Activated CD8-positive, alpha-beta memory T cell treated with anti-CD3 and anti-CD28 coated beads for 36 hours (primary cell): ENCODE data around the gene ANKDD1A. TPM values are rescaled to one million over a fixed set of nuclear protein-coding genes. Genes with fewer than 3 reads are reported as not detected.

Experiments
- CTCF ChIA-PET: fragments of 350-600 bp; sonication (Branson Sonifier 250); formaldehyde crosslinking; loops from one replicate; lab custom pipeline; 2021; ENCODE audit warnings: antibody characterized with exemption; lab: Charles Lee
- POLR2A ChIA-PET: fragments of 350-600 bp; sonication (Branson Sonifier 250); formaldehyde crosslinking; loops from one replicate; lab custom pipeline; 2021; ENCODE audit warnings: antibody characterized with exemption; lab: Charles Lee
- total RNA-seq, 2 experiments: library from RNA; stranded (reverse); gene quantifications; one replicate each; pipeline ENCODE4 v1.2.3, GENCODE V29; 2021

Gene ANKDD1A
- 1 to 10 TPM; 2.2 to 2.3 TPM for total RNA-seq

DNA sequence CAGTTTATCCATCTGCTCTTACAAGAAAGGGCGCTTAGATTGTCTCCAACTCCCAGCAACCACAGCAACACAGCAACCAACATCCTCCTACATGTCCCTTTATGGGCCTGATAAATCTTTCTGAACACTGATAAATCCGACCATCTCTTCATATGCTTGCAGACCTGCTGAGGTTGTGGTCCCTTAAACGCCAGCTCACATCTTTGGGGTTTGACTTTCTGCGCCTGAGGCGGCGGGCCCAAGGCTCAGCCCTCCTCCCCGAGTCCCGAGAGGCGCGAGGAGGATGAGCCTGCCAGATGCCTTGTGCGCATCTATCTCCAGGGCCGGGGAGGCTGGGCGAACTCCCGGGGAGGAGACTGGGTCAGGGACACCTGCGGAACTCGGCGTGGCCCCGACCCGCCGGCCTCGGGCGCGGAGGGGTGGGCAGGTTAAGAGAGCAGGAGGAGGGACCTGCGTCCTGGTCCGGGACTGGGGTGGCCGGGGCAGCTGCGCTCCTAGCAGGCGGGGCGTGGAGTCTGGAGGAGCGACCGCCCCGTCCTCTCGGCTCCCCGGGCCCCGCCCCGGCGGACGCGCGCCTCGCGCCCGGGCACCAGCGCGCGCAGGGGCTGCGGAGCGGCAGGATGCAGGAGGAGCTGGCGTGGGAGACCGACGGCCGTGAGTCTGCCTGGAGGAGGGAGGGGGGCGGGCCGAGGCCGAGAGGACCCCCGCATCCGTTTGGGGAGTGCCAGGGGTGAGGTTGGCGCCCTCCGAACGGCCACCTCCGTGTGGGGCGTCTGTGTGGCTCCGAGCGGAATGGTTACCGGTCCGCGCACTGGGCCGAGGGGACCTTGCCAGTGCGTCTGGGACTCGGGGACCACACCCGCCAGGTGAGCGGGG lies at the start of gene ANKDD1A:
Gene ANKDD1A (plus strand): TSS at position 592 of the 876 bp plus-strand sequence. CDS start 29 bp downstream, at position 621.
- ChIA-PET CTCF (interaction anchor here (0.6 to 1.6 kb wide), 3 partner anchors 18 to 183 kb away, joined by 3 to 4 read pairs (median 3); no protein-coding TSS in a partner anchor), POLR2A (interaction anchor here (1.0 to 1.4 kb wide), 2 partner anchors 17 to 225 kb away, joined by 4 to 7 read pairs; no protein-coding TSS in a partner anchor)

DNA sequence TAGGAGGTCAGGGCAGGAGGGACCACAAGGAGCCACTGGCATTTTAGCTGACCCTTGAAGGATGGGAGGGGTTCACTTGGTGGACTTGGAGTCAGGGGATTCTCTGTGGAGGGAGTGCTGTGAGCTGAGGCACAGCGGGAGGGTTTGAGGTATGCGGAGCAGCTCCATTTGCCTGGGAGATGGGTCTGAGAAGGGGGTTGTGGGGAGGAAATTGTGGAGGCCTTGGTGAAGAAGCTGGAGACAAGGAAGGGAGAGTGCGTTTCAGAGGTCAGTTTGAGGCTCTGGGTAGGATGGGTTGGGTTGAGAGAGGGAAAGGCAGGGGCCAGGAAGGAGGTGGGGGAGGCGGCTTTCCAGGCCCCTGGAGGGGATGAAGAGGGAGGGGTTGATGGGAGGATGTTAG lies 49.7 kb upstream of the ANKDD1A start:
- POLR2A ChIA-PET = no interaction called here

DNA sequence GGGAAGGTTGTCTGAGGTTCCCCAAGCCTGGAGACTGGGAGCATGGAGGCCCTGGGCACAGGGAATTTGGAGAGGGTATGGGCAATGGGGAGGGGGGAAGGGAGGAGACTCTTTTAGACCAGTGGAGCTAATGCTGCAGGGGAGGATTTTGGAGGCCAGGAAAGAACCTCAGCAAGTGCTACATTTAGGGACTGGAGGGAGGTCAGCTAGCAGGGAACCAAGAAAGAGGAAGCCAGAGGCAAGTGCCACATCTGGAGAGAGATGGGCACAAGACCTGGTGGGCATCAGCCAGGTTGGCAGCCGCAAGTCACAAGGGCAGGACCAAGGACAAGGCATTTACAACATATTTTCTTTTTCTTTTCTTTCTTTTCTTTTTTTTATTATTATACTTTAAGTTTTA lies 49.3 kb upstream of the ANKDD1A start:
- POLR2A ChIA-PET = no interaction called here
- CTCF ChIA-PET = no interaction called here

More for the DNA sequence above, 49.7 kb upstream of the ANKDD1A start:
- CTCF ChIA-PET = no interaction called here

DNA sequence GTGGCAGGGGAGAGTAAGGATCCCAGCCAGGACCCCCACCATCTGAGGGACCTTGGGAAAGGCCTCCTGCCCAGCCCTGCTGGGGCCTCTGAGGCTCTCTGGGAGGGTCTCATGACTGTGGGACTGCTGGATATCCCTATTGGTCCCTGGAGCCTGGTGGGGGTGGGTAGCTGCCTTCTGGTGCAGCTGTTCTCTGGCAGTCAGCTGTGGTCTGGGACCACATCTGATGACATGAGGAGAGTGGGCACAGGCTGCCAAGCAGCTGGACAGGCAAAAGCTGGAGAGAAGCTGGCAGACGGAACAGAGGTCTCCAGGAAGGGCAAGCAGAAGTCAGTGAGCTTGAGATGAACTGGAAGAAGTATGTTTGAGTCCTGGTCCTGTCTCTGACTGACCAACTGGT lies 47.6 kb upstream of the ANKDD1A start:
- CTCF ChIA-PET = no interaction called here
- POLR2A ChIA-PET = no interaction called here

DNA sequence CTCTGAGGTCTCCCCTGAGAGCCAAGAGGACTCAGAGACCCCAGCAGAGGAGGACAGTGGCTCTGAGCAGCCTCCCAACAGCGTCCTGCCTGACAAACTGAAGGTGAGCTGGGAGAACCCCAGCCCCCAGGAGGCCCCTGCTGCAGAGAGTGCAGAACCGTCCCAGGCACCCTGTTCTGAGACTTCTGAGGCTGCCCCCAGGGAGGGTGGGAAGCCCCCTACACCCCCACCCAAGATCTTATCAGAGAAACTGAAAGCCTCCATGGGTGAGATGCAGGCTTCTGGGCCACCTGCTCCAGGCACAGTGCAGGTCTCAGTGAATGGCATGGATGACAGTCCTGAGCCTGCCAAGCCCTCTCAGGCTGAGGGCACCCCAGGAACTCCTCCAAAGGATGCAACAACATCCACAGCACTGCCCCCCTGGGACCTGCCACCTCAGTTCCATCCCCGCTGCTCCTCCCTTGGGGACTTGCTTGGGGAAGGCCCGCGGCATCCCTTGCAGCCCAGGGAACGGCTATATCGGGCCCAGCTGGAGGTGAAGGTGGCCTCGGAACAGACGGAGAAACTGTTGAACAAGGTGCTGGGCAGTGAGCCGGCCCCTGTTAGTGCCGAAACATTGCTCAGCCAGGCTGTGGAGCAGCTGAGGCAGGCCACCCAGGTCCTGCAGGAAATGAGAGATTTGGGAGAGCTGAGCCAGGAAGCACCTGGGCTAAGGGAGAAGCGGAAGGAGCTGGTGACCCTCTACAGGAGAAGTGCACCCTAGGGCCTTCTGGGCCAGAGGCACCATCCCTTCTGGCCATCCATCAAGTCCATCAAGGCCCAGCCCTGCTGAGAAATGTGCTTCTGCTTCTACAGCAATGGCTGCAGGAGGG lies 46.3 kb upstream of the ANKDD1A start:
- CTCF ChIA-PET = no interaction called here
- POLR2A ChIA-PET = interaction anchor here (1.4 kb wide), 1 partner anchor 16 kb away, joined by 3 read pairs; no protein-coding TSS in a partner anchor

DNA sequence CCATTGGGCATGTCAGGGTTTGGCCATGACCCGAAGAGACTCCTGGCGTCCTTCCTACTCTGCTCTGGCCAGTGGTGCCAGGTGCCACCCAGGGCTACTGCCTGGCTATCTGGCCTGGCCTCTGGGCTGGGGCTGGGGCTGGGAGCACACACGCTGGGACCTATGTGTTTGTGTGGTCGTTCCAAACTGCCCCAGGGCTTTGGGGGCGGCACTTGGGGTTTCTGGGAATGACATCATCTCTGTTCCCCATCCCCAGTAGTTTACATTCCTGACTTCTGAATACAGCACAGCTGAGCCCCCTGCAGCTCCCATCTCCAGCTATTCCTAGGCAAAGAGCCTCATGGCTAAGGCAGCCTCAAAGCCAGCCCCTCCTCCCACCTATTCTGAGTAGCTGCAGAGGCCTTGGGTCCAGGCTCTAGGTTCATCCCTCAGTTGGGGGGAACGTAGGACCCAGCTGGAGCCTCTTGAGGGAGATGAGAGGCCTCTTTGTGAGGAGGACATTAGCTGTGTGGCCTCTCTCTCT lies 45.6 kb upstream of the ANKDD1A start:
- CTCF ChIA-PET = no interaction called here
- POLR2A ChIA-PET = interaction anchor here (1.4 kb wide), 1 partner anchor 15 kb away, joined by 3 read pairs; no protein-coding TSS in a partner anchor

DNA sequence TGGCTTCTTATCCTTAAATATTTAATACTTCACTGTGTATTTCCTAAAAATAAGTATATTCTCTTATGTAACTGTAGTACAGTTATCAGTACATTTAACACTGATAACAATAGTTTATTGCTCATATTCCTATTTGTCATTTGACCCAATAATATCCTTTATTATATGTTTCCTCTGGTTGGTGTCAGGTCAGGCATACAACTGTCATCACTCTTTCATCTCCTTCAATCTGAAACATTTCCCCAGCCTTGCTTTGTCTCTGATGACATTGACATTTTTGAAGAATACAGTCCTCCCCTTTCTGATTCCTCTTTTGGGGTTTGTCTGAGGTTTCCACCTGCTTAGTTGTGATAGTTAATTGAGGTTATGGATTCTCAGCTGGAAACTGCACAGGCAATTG lies 42.2 kb upstream of the ANKDD1A start:
- CTCF ChIA-PET = no interaction called here
- POLR2A ChIA-PET = no interaction called here

DNA sequence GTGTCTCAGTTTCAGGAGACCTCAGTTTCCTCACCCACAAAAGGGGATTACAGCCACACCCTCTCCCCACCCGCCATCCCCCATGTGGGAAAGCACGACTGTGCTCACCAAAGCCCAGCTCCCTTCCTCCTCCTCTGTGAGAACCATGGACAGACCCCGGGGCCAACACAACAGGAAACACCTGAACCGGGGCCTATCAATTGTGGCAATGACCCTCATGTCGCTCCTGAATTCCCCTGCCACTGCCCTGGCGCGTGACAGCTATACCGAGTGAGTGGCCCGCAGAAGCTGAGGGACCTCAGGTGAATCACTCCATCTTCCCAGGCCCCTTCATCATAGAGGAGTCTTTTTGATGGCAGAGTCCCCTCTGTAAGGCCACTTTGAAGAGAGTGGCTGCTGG lies 41.3 kb upstream of the ANKDD1A start:
- ChIA-PET POLR2A (no interaction called here), CTCF (no interaction called here)

DNA sequence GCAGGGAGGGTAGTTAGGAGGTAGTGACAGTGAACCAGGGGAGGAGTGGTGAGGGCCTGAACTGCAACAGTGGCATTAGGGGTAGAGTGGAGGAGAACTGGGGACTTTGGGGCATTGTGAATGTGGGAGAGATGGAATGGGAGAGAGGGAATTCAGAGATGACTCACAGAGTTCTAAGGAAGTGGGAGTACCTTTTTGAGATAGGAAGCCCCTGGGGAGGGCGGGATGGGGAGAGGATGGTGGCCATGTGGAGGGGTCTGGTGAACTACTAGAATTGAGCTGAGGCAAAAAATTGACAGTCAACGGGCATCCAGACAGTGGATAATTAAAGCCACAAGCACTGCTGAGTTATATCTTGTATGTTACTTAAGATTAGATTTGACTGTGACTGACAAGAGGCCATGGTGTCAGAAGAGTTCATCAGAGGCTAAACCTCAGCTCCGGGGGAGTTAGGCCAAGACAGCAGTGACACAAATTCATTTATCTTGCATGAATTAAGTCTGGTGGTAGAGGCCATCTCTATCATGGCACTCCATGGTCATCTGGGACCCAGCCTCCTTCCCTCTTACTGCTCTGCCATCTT lies 36.0 kb upstream of the ANKDD1A start:
- POLR2A ChIA-PET = no interaction called here
- CTCF ChIA-PET = interaction anchor here (1.2 to 2.1 kb wide), 2 partner anchors 17 to 23 kb away, joined by 3 to 5 read pairs; no protein-coding TSS in a partner anchor

DNA sequence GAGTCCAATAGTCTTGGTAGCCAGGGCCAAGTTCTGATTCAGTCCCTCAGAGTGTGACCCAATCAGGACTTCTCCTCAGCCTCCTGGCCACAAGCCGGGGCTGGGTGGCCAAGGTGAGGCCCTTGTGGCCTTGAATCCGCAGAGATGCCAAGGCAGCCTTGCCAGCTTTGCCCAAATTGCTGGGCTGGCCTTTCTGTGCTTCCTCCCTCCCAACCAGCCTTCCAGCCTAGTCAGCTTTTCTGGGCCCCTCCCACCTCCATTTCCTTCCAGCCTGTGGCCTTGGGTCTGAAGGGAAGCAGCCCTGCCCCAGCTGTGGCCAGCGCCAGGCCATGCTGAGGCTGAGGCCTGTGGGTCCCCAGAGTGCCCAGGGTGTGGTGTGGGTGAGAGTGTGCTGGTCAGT lies 34.3 kb upstream of the ANKDD1A start:
- CTCF ChIA-PET = interaction anchor here (2.1 kb wide), 1 partner anchor 16 kb away, joined by 5 read pairs; no protein-coding TSS in a partner anchor
- POLR2A ChIA-PET = interaction anchor here (1.0 kb wide), 1 partner anchor 11 kb away, joined by 3 read pairs; no protein-coding TSS in a partner anchor

DNA sequence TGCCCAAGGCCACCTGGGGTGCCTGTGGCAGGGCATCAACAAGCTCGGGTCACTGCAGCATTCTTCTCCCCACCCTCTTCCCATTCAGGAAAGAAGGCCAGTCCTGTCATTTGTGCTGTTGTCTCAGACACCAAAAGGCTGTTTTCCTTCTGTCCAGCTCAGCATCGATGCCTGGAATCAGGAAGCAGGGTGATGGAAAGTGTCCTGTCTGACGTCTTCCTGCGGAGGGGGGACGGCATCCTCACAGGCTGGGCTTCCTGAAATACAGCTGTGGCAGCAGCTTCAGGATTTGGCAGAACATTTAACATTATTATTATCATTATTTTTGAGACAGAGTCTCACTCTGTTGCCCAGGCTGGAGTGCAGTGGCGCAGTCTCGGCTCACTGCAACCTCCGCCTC lies 33.0 kb upstream of the ANKDD1A start:
- CTCF ChIA-PET = no interaction called here
- POLR2A ChIA-PET = no interaction called here

DNA sequence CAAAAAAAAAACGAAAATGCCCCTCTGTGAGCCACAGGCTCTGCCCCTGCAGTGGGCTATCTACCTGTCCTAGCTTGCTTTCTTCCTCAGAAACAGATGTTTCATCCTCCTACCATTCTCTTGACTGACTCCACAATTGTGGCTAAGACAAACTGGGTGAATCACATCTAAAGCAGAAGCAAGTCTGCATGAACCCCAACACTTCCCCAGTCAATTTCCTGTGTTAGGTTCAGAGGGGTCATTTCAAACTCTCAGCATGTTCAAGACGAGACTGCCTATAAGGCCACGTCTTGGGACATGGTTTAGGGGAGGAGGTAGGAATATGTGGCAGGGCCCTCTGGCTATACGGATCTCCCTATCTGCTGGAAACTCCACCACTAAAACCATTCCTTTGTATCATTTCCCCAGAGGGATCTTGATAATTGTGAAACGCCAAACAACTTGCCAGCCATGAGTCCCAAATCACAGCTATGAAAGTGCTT lies 28.6 kb upstream of the ANKDD1A start:
- ChIA-PET CTCF (interaction anchor here (0.6 to 3.1 kb wide), 6 partner anchors 11 to 1410 kb away, joined by 3 to 25 read pairs (median 5); no protein-coding TSS in a partner anchor), POLR2A (interaction anchor here (0.6 to 4.1 kb wide), 2 partner anchors 10 to 362 kb away, joined by 3 to 50 read pairs; no protein-coding TSS in a partner anchor)

DNA sequence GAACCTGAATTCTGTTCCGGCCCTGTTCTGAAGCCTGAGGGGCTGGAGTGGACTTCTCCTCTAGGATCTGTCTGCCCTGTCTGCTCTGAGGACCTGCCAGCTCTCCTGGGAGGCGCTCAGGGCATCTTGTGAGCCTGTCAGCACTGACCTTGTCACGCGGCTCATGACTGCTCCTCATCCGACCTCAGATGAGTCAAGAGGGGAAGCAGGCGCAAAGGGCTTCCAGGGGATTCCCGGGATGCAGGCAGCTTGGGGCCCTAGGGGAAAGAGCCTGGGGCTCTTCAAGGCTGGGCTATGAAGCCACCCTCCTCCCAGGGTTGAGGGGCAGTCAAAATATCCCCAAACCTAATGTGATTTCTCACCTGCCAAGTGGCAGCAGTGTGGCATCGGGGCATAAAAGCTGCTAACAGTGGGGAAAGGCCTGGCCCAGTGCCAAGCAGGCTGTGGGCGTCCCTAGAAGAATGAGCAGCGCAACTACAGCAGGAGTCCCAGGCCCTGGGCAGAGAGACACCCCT lies 27.6 kb upstream of the ANKDD1A start:
- POLR2A ChIA-PET = interaction anchor here (0.7 to 4.1 kb wide), 2 partner anchors 9 to 27 kb away, joined by 3 to 50 read pairs; no protein-coding TSS in a partner anchor

DNA sequence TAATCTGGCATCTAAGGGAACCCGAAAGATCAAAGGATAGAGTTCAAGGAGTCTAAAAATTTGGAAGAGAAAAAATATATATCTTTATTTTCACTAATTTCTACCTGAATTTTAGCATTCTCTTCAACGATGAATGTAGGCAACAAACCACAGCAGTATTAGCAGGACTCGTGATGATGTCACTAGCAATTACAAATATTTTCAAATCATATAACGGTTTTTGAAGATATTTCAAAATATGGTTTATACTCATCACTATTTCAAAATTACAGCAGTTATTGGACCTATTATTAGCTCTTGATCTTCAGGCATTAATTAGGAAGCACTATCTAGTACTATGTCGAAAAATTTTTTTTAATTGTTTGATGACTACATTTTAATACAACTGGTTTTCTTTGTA lies 27.0 kb upstream of the ANKDD1A start:
- POLR2A ChIA-PET = interaction anchor here (4.1 kb wide), 1 partner anchor 9 kb away, joined by 50 read pairs; no protein-coding TSS in a partner anchor
- CTCF ChIA-PET = interaction anchor here (3.1 kb wide), 1 partner anchor 9 kb away, joined by 25 read pairs; no protein-coding TSS in a partner anchor

More for the DNA sequence above, 27.6 kb upstream of the ANKDD1A start:
- CTCF ChIA-PET = interaction anchor here (1.7 to 3.1 kb wide), 2 partner anchors 10 to 48 kb away, joined by 7 to 25 read pairs; no protein-coding TSS in a partner anchor

DNA sequence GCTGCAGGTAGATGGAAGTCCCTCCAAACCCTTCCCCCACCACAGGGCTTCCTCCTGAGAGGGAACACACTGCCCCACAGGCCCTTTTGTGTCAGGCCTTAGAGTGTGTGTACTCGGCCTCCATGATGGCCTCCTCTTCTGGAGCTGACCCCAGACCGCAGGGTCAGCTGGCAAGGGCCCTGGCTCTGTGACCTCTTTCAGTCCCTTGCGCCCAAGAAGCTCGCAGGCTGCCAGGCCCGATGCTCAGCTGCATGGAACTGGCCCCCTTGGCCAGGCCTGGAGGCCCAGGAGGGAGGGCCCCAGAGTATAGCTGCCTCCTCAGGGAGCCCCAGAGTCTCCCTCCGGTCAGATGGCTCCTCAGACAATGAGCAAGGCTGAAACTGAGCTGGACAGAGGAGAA lies 23.4 kb upstream of the ANKDD1A start:
- CTCF ChIA-PET = no interaction called here
- POLR2A ChIA-PET = interaction anchor here (0.8 kb wide), 1 partner anchor 11 kb away, joined by 3 read pairs; no protein-coding TSS in a partner anchor

DNA sequence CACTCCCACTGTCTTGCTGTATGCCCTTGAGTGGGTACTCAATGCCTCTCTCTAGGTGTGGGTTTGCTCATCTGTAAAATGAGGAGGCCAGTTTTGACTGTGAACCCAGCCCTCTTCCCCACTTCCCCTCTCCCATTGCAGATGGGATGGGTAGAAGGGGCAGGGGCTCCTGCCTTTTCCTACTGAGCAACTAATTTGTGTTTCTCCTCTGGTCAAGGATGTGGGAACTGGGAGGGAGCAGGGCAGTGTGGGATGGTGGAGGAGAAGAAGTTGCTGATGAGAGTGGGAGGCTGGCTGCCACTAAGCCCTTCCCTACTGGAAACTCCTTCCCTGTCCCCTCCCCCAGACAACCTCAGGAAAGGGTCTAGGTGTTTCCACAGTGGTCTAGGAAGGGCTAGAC lies 20.1 kb upstream of the ANKDD1A start:
- ChIA-PET POLR2A (interaction anchor here (0.6 to 4.4 kb wide), 4 partner anchors 9 to 778 kb away, joined by 3 to 50 read pairs (median 3); partner anchors contain the start of gene PIF1), CTCF (interaction anchor here (1.3 to 1.4 kb wide), 2 partner anchors 14 to 68 kb away, joined by 3 to 6 read pairs; no protein-coding TSS in a partner anchor)

DNA sequence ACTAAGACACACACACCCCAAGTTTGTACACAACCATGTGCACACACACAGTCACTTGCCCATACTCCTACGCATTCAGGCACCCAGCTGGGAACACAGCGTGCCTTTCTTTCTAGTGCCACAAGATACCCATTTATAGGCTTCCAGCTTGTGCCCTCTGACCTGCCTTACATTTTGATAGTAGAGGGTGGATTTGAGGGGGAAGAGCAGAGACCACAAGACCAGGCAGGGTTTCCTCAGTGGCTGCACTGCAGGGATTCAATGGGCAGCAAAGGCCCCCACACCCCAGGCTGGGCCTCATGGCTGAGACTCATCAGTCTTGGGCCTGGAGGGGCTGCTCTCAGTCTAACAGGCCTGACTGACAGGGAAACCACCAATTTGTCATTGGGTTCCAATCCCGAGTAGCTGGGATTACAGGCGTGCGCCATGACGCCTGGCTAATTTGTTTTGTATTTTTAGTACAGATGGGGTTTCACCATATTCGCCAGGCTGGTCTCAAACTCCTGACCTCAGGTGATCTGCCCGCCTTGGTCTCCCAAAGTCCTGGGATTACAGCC lies 18.8 kb upstream of the ANKDD1A start:
- ChIA-PET CTCF (interaction anchor here (1.3 to 3.5 kb wide), 7 partner anchors 10 to 69 kb away, joined by 3 to 25 read pairs (median 6); partner anchors contain the start of genes ANKDD1A and PLEKHO2), POLR2A (interaction anchor here (0.5 to 4.4 kb wide), 9 partner anchors 10 to 798 kb away, joined by 4 to 50 read pairs (median 11); partner anchors contain the start of genes PLEKHO2, RNU5B-1 and SPG21)
